ENCODE measurements around the gene RANBP17.

Gene RANBP17

GRCh38 chr5:171300358-171300757 lies 438.5 kb downstream of the RANBP17 start:
- DNase-seq (ENCODE audit: extremely low spot score) = no peak
- POLR2A ChIA-PET = no interaction called here
- no peak for TF ChIP-seq FOXA1 (IDR thresholded peaks at IDR 0.05)
- CTCF ChIA-PET = interaction anchor here (0.8 kb wide), 1 partner anchor 68 kb away, joined by 3 read pairs; no protein-coding TSS in a partner anchor

GRCh38 chr5:171306166-171306565 lies 444.3 kb downstream of the RANBP17 start:
- CTCF ChIA-PET = no interaction called here
- DNase-seq (ENCODE audit: extremely low spot score) = no peak
- no peak for TF ChIP-seq ARNT (IDR thresholded peaks at IDR 0.05)
- TF ChIP-seq FOXA1 (IDR thresholded peaks at IDR 0.05) = no peak
- no peak for TF ChIP-seq HDGF (IDR thresholded peaks at IDR 0.05; ENCODE audit: borderline replicate concordance)
- TF ChIP-seq CTBP1 (IDR thresholded peaks at IDR 0.05; ENCODE audit: borderline replicate concordance) = no peak
- no peak for TF ChIP-seq ZNF384 (IDR thresholded peaks at IDR 0.05)

DNA sequence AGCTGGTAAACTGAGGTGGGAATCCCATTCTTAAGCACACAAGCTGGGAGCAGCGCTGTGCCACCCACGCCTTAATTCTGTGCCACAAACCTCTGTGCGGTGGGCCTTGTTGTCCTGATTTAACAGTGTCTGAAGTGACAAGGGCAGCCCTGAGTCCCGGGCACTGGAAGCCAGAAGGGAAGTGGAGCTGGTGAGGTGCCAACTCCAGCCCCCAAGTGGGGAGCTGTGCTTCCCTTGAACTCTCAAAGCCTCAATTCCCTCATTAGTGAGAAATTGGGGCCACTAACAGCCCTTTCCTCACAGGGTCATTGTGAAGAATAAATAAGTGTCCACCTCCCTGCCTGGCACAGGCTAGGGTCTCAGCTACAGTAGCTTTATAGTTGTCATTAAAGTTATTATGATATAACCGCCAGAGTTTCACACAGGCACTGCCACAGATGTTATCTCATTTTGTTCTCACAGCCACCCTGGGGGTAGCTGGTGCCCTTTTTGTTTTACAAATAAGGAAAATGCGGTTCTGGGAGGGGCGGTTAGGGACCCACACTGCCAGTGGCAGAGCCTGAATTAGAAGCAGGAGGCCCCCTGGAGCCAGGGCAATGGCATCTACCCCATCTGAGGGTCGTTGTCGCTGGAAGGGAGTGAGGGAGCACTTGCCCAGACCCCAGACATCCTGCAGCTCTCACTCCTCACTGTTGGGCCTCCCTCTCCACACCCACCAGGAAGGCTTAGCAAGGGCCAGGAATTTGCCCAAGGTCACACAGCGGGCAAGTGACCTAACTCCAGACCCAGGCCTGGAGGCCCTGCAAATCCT lies 445.2 kb downstream of the RANBP17 start:
- ChIA-PET POLR2A (no interaction called here), CTCF (interaction anchor here (0.7 kb wide), 1 partner anchor 562 kb away, joined by 3 read pairs; no protein-coding TSS in a partner anchor)
- TF ChIP-seq SP1 (IDR thresholded peaks at IDR 0.05) = no peak
- no peak for TF ChIP-seq FOXA1 (IDR thresholded peaks at IDR 0.05)
- TF ChIP-seq HDGF (IDR thresholded peaks at IDR 0.05; ENCODE audit: borderline replicate concordance) = no peak
- no peak for TF ChIP-seq TARDBP (IDR thresholded peaks at IDR 0.05)
- TF ChIP-seq, protein P1, sequence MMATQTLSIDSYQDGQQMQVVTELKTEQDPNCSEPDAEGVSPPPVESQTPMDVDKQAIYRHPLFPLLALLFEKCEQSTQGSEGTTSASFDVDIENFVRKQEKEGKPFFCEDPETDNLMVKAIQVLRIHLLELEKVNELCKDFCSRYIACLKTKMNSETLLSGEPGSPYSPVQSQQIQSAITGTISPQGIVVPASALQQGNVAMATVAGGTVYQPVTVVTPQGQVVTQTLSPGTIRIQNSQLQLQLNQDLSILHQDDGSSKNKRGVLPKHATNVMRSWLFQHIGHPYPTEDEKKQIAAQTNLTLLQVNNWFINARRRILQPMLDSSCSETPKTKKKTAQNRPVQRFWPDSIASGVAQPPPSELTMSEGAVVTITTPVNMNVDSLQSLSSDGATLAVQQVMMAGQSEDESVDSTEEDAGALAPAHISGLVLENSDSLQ (IDR thresholded peaks at IDR 0.05) = no peak
- no peak for TF ChIP-seq SUZ12 (IDR thresholded peaks at IDR 0.05)
- no peak for TF ChIP-seq CTBP1 (IDR thresholded peaks at IDR 0.05; ENCODE audit: borderline replicate concordance)
- TF ChIP-seq ARNT (IDR thresholded peaks at IDR 0.05) = no peak
- no peak for TF ChIP-seq BHLHE40 (IDR thresholded peaks at IDR 0.05; ENCODE audit: borderline replicate concordance)
- TF ChIP-seq FOXM1 (IDR thresholded peaks at IDR 0.05; ENCODE audit: borderline replicate concordance) = no peak
- no peak for TF ChIP-seq LEF1 (IDR thresholded peaks at IDR 0.05; ENCODE audit: borderline replicate concordance)
- TF ChIP-seq ELF4 (IDR thresholded peaks at IDR 0.05) = no peak
- no peak for TF ChIP-seq FOXK2 (IDR thresholded peaks at IDR 0.05)
- TF ChIP-seq L3MBTL2 (conservative IDR thresholded peaks at IDR 0.05) = no peak
- TF ChIP-seq NFRKB (IDR thresholded peaks at IDR 0.05) = no peak
- TF ChIP-seq ZNF384 (IDR thresholded peaks at IDR 0.05) = no peak
- no peak for DNase-seq (ENCODE audit: extremely low spot score)

More at GRCh38 chr5:171306166-171306565, 444.3 kb downstream of the RANBP17 start:
- POLR2A ChIA-PET = no interaction called here

GRCh38 chr5:171307789-171308452 lies 446.1 kb downstream of the RANBP17 start:
- no peak for DNase-seq (ENCODE audit: extremely low spot score)
- CTCF ChIA-PET = interaction anchor here (1.6 kb wide), 1 partner anchor 15 kb away, joined by 6 read pairs; no protein-coding TSS in a partner anchor
- no peak for TF ChIP-seq HDGF (IDR thresholded peaks at IDR 0.05; ENCODE audit: borderline replicate concordance)
- no peak for TF ChIP-seq SUZ12 (IDR thresholded peaks at IDR 0.05)
- no peak for TF ChIP-seq TARDBP (IDR thresholded peaks at IDR 0.05)
- TF ChIP-seq FOXK2 (IDR thresholded peaks at IDR 0.05) = no peak
- no peak for TF ChIP-seq BHLHE40 (IDR thresholded peaks at IDR 0.05; ENCODE audit: borderline replicate concordance)
- no peak for TF ChIP-seq NFRKB (IDR thresholded peaks at IDR 0.05)
- TF ChIP-seq FOXM1 (IDR thresholded peaks at IDR 0.05; ENCODE audit: borderline replicate concordance) = no peak
- TF ChIP-seq ARNT (IDR thresholded peaks at IDR 0.05) = no peak
- no peak for TF ChIP-seq LEF1 (IDR thresholded peaks at IDR 0.05; ENCODE audit: borderline replicate concordance)
- TF ChIP-seq ZNF384 (IDR thresholded peaks at IDR 0.05) = no peak
- TF ChIP-seq CTBP1 (IDR thresholded peaks at IDR 0.05; ENCODE audit: borderline replicate concordance) = no peak
- TF ChIP-seq SP1 (IDR thresholded peaks at IDR 0.05) = no peak
- no peak for TF ChIP-seq FOXA1 (IDR thresholded peaks at IDR 0.05)
- no peak for TF ChIP-seq L3MBTL2 (conservative IDR thresholded peaks at IDR 0.05)
- POLR2A ChIA-PET = no interaction called here

GRCh38 chr5:171308453-171309275 lies 446.8 kb downstream of the RANBP17 start, which contains the start of gene TLX3:
Gene TLX3 (plus strand): TSS chr5:171309248. CDS start chr5:171309366, 118 bp downstream.
- CTCF ChIA-PET = interaction anchor here (0.6 to 1.6 kb wide), 5 partner anchors 9 to 675 kb away, joined by 3 to 10 read pairs (median 5); no protein-coding TSS in a partner anchor
- POLR2A ChIA-PET = interaction anchor here (0.5 to 1.0 kb wide), 5 partner anchors 10 to 79 kb away, joined by 3 to 5 read pairs (median 4); partner anchors contain the start of gene NPM1
- peak; percentile 89 for DNase-seq (ENCODE audit: extremely low spot score)
- TF ChIP-seq L3MBTL2 (conservative IDR thresholded peaks at IDR 0.05) (peak; percentile 73), TARDBP (IDR thresholded peaks at IDR 0.05) (peak; percentile 48; the same call in 1 of the 2 replicates), FOXM1 (IDR thresholded peaks at IDR 0.05; ENCODE audit: borderline replicate concordance) (peak; percentile 84; the same call in 1 of the 2 replicates), ZNF384 (IDR thresholded peaks at IDR 0.05) (peak; percentile 75; the same call in 1 of the 2 replicates), LEF1 (IDR thresholded peaks at IDR 0.05; ENCODE audit: borderline replicate concordance) (no peak), CTBP1 (IDR thresholded peaks at IDR 0.05; ENCODE audit: borderline replicate concordance) (no peak), NFRKB (IDR thresholded peaks at IDR 0.05) (no peak)

Measured in HEK293T (cell line).